GM19463 (cell line): ENCODE data around the gene SGCB.
"Not testable (repeated sequence)": the region's sequence is repeated elsewhere in the genome, so short reads cannot be mapped to it uniquely, and the experiment has no call there.

Experiments
- ATAC-seq: cut with Tn5 transposase; IDR thresholded peaks from one replicate; pipeline ENCODE4 v1.9.1; 2021; ENCODE audit warnings: mild to moderate bottlenecking, moderate library complexity; ENCODE audit not compliant: unreplicated experiment

The SGCB gene, protein sequence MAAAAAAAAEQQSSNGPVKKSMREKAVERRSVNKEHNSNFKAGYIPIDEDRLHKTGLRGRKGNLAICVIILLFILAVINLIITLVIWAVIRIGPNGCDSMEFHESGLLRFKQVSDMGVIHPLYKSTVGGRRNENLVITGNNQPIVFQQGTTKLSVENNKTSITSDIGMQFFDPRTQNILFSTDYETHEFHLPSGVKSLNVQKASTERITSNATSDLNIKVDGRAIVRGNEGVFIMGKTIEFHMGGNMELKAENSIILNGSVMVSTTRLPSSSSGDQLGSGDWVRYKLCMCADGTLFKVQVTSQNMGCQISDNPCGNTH

GRCh38 chr4:52038103-52038912 lies at the start of gene SGCB:
TSS of gene SGCB (minus strand) at chr4:52038299. CDS start at chr4:52038259, 40 bp downstream.
- ATAC-seq: peak; percentile 93

DNA sequence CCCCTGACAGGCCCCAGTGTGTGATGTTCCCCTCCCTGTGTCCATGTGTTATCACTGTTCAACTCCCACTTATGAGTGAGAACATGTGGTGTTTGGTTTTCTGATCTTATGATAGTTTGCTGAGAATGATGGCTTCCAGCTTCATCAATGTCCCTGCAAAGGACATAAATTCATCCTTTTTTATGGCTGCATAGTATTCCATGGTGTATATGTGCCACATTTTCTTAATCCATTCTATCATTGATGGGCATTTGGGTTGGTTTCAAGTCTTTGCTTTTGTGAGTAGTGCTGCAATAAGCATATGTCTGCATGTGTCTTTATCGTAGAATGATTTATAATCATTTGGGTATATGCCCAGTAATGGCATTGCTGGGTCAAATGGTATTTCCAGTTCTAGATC lies 48.3 kb upstream of the SGCB start:
- not testable (repeated sequence) for ATAC-seq

DNA sequence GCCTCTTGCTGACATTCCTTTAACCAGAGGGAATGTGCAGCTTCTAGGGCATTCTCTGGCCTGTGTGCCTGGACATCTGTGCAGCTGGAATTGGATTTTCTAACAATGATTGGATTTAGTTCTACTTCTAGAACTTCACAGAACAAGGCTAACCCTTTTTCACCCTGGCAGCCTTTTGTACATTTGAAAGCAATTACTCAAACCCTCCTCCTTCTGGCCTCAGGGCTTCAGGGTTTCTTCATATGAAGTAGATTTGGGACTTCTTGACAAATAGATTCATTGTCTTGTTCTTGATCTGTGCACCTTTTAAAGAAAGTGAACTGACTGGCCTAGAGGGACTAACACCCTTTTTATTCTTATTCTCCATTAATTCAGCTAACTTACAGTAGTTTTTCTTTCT lies 43.1 kb upstream of the SGCB start:
- ATAC-seq: no peak

GRCh38 chr4:52079659-52080058 lies 41.6 kb upstream of the SGCB start:
- no peak for ATAC-seq

GRCh38 chr4:52076731-52077130 lies 38.6 kb upstream of the SGCB start:
- no peak for ATAC-seq

- no peak for ATAC-seq
Measured at GRCh38 chr4:52071791-52072546, 33.9 kb upstream of the SGCB start.

- ATAC-seq: no peak
Measured at GRCh38 chr4:52069571-52069970, 31.5 kb upstream of the SGCB start.

- ATAC-seq: no peak
Measured at GRCh38 chr4:52059372-52059771, 21.3 kb upstream of the SGCB start.

GRCh38 chr4:52058275-52058674 lies 20.2 kb upstream of the SGCB start:
- ATAC-seq: no peak

DNA sequence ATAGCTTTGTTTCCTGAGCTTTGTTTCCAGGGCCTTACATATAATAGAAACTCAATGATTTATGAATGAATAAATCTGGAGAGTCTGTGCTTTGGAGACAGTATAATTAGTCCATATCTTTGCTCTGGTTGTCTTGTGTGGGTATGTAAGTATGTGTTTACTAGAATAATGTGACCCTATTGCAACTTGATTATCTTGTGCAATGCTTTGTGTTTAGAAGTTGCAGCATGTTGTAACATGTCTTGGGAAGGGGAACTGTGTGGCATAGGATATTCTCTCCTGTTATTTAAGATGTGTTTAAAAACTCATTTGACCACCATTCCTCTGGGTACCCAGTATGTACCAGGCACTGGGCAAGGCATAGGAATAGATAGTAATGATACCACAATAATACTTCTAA lies 19.1 kb upstream of the SGCB start:
- no peak for ATAC-seq

DNA sequence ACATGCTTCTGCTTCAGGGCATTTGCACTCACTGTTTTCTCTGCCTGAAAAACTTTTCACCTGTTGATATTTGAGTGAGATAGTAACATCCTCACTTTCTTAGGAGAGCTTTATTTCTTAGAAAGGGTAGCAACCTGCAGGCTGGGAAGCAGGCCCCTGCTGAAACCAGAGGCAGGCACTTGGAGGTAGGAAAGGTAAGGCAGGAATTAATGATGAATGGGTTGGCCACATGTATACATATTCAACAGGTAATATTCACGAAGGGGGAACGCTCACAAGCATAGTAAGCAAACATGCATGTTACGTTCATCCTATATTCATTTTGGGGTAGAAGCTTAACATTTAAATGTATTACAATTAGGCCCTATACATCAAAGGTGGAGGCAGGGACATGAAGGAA lies 16.2 kb upstream of the SGCB start:
- ATAC-seq: no peak

DNA sequence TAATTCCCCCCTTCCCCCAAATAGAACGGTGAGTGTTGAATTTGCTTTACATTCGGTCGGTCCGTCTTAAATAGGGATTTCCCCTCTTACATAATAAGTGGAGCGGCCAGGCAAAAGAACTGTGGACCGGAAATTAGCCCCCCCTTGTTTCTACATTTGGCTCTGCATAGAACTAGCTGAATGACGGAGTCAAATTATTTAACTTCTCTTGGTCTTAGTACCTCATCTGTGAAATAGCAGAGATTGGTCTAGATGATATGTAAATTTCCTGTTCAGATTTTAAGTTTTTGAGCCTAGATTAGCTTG lies 14.3 kb upstream of the SGCB start:
- ATAC-seq: peak; percentile 49

DNA sequence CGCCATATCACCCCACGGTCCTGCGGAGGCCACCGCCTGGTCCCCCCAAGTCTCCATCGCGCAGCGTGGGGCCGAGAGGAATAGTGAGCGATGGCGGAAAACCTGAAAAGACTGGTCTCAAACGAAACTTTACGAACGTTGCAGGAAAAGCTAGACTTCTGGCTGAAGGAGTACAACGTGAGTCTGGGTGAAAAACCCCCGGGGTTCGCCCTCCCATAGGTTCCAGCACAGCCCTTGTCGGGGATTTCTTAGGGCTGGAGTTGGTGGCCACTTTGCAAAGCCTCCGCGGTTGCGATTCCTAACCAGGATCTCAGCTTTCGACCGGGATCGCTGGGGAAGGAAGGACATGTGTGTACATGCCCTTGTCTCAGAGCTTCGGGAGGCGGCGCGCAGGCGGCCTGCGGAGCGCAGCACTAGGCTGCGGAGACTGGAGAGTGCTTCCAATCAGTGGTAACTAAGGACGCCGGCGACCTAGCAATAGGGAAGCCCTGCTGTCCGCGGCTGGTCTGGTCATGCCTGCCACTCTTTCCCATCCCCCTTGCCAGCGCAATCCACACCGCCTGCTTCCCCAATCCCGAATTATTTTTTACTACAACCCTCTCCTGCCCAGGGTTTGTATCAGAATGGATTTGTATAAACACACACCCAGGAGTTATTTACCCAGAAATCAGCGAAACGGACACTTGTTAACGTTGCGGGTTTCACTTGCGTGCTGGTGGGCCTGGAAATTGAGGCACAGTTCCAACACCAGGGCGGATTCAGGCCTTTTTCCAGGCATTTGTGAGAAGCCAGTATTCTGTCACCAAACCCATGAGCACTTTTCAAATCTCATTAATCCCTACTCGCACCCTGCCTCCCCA lies 13.7 kb upstream of the SGCB start:
- ATAC-seq: peak; percentile 60

DNA sequence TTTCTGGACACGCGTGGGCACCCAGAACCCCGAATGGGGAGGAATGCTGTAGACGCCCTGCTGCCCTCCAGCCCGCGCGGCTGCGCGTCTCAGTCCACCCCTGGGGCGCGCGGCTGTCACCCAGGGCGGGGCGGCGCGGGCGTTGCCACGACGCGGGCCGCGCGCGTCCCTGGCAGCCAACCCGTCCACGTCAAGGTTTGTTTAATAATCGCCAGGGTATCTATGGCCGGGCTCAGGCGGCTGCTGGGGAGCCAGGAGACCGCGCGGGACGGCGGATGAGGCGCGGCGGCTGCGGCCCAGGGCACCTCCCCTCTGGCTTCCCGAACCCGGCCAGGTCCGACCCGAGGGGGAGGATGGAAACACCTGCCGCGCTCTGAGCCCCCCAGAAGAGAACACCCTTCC lies 13.1 kb upstream of the SGCB start, which contains the start of gene SPATA18:
TSS of gene SPATA18 (plus strand) at position 92 of the 402 bp plus-strand sequence. CDS start 401 bp downstream, outside the sequence.
- ATAC-seq: peak; percentile 51

GRCh38 chr4:52049266-52049665 lies 11.2 kb upstream of the SGCB start:
- no peak for ATAC-seq

DNA sequence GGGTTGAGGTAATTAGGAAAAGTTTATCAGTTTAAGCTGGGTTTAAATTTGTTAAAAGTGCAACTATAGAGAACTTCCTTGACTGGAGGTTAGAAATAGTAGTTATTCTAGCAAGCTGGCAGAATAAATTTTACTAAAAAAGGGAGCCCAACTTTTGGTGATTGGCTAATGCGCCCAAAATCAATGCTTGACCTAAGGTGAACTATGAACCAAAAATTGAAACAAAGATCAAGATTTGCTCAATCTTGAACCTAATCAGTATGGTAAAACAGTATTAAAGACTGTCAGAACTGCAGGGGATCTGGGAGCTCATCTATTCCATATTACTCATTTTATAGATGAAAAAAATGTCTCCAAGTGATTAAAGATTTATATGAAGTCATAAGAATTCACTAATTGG lies 6.9 kb upstream of the SGCB start:
- no peak for ATAC-seq

- peak; percentile 61 for ATAC-seq
Measured at GRCh38 chr4:52037689-52038102, 403 bp downstream of the SGCB start.

GRCh38 chr4:52036886-52037530 lies 1.1 kb downstream of the SGCB start:
- ATAC-seq: no peak

DNA sequence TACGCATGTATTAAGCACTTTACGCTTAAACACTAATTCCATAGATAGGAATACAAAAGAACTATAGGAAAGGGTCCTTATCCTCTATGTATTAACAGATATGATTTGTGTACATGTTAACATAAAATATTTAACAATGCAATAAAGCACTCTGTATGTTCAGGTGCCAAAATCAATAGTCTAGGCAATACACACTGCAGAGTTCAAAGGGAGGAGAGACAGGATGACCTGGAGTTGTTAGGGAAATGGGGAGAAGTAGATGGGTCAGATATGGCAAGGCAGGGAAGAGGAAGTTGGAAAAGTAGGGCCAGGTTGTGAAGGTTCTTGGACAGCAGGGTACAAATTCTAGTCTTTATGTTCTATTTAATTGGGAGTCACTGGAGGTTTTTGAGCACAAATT lies 2.9 kb downstream of the SGCB start:
- no peak for ATAC-seq

- no peak for ATAC-seq
Measured at GRCh38 chr4:52032005-52032404, 6.1 kb downstream of the SGCB start.
